GM18517 (cell line): ENCODE results near the gene OR1L8.

Experiments used
- ATAC-seq: cut with Tn5 transposase; IDR thresholded peaks from one replicate; pipeline ENCODE4 v1.9.1; 2021; ENCODE audit warnings: mild to moderate bottlenecking, moderate library complexity; ENCODE audit not compliant: unreplicated experiment

Gene OR1L8

GRCh38 chr9:122518841-122519240, 64.3 kb downstream of the OR1L8 start, which contains the start of gene OR1J4:
TSS of gene OR1J4 (plus strand) at chr9:122519141. CDS start at chr9:122519141, 0 bp downstream.
- ATAC-seq: no peak

GRCh38 chr9:122518226-122518625, 65.0 kb downstream of the OR1L8 start:
- no peak for ATAC-seq
